DND-41 (cell line): Measurements from ENCODE around the gene ANO2.

Experiments used
- ATAC-seq: fragments of 200-7000 bp; cut with Tn5 transposase; 3 replicates; pipeline ENCODE4 v1.9.1; 2021; ENCODE audit warnings: low read depth; ENCODE audit not compliant: insufficient read depth
- DNase-seq: peaks from one replicate; pipeline ENCODE4 v3.0.0-alpha.2; 2020
- H2AFZ ChIP-seq: 2 replicates; pipeline ENCODE4 v1.6.0; 2012; ENCODE audit warnings: low read depth, low read length
- H3K27ac ChIP-seq: 2 replicates; pipeline ENCODE4 v1.5.1; 2012; ENCODE audit warnings: low read length, inconsistent platforms
- H3K27me3 ChIP-seq: fragments of 200-600 bp; sonication (generic); 2 replicates; pipeline ENCODE4 v1.6.0; 2012; ENCODE audit warnings: low read length, mild to moderate bottlenecking, inconsistent platforms; ENCODE audit not compliant: insufficient read depth, poor library complexity
- H3K36me3 ChIP-seq: 2 replicates; pipeline ENCODE4 v1.5.1; 2012; ENCODE audit warnings: low read length, inconsistent platforms; ENCODE audit not compliant: insufficient read depth
- H3K4me1 ChIP-seq: 2 replicates; pipeline ENCODE4 v1.5.1; 2012; ENCODE audit warnings: mild to moderate bottlenecking, low read length; ENCODE audit not compliant: insufficient read depth
- H3K4me2 ChIP-seq: 2 replicates; pipeline ENCODE4 v1.6.0; 2012; ENCODE audit warnings: mild to moderate bottlenecking, moderate library complexity, low read length, inconsistent platforms; ENCODE audit not compliant: insufficient read depth
- H3K4me3 ChIP-seq, 2 experiments: fragments of 200-600 bp in 1 of 2; shearing (Covaris generic) in 1 of 2; 2 replicates each; pipeline ENCODE4 v1.5.1; 2012 to 2016; ENCODE audit warnings: inconsistent platforms in 2 of 2, low read length in 2 of 2, mild to moderate bottlenecking in 2 of 2, low read depth in 1 of 2, moderate library complexity in 1 of 2
- H3K79me2 ChIP-seq: 2 replicates; pipeline ENCODE4 v1.6.0; 2012; ENCODE audit warnings: low read length, inconsistent platforms; ENCODE audit not compliant: insufficient read depth
- H3K9ac ChIP-seq: 2 replicates; pipeline ENCODE4 v1.6.0; 2012; ENCODE audit warnings: low read depth, mild to moderate bottlenecking, inconsistent platforms, low read length, moderate library complexity
- H3K9me3 ChIP-seq: 2 replicates; pipeline ENCODE4 v1.5.1; 2012; ENCODE audit warnings: low read length, moderate library complexity, mild to moderate bottlenecking, inconsistent platforms; ENCODE audit not compliant: insufficient read depth, severe bottlenecking
- H4K20me1 ChIP-seq: 2 replicates; pipeline ENCODE4 v1.6.0; 2012; ENCODE audit warnings: low read length; ENCODE audit not compliant: insufficient read depth
- CTCF ChIP-seq: IDR thresholded peaks from 2 replicates; pipeline ENCODE4 v1.5.1; 2012; ENCODE audit warnings: borderline replicate concordance, low read length, moderate library complexity, mild to moderate bottlenecking; ENCODE audit not compliant: poor library complexity, severe bottlenecking; ENCODE audit errors: extremely low read depth
- EZH2 ChIP-seq: IDR thresholded peaks from 3 replicates; pipeline ENCODE4 v1.6.1; 2012; ENCODE audit warnings: borderline replicate concordance, low read depth, mild to moderate bottlenecking, moderate library complexity, low read length, inconsistent platforms; ENCODE audit not compliant: severe bottlenecking

ANO2 gene

GRCh38 chr12:5632453-5632852 is 312.6 kb downstream of the ANO2 start:
- H3K79me2 ChIP-seq = no peaks in the 10 kb centered on the region
- no peaks in the 10 kb centered on the region for H3K4me1 ChIP-seq
- H3K27me3 ChIP-seq = peaks cover 14% of the 10 kb centered on the region
- no peak overlapping the region for H3K9ac ChIP-seq
- H4K20me1 ChIP-seq = peaks cover 5% of the 10 kb centered on the region; the same call in 1 of the 2 replicates
- no peak overlapping the region for H3K27ac ChIP-seq
- TF ChIP-seq CTCF (no peak), EZH2 (no peak)
- no peak overlapping the region for H3K4me2 ChIP-seq
- H3K9me3 ChIP-seq = no peaks in the 10 kb centered on the region
- no peaks in the 10 kb centered on the region for H3K36me3 ChIP-seq
- no peak overlapping the region for H3K4me3 ChIP-seq
- DNase-seq (no peak), ATAC-seq (no peak)
- H2AFZ ChIP-seq = no peak overlapping the region

GRCh38 chr12:5631497-5631896 is 313.6 kb downstream of the ANO2 start:
- Histone ChIP-seq H3K4me3 (no peak overlapping the region), H2AFZ (no peak overlapping the region), H3K27ac (no peak overlapping the region), H4K20me1 (peaks cover 5% of the 10 kb centered on the region; the same call in 1 of the 2 replicates), H3K9ac (no peak overlapping the region), H3K36me3 (no peaks in the 10 kb centered on the region), H3K4me2 (no peak overlapping the region), H3K4me1 (no peaks in the 10 kb centered on the region), H3K27me3 (peaks cover 14% of the 10 kb centered on the region), H3K79me2 (no peaks in the 10 kb centered on the region), H3K9me3 (no peaks in the 10 kb centered on the region)
- DNase-seq = no peak
- ATAC-seq = no peak
- TF ChIP-seq CTCF (no peak), EZH2 (no peak)

GRCh38 chr12:5630726-5631125 is 314.3 kb downstream of the ANO2 start:
- ATAC-seq (no peak), DNase-seq (no peak)
- no peak for TF ChIP-seq EZH2
- TF ChIP-seq CTCF = no peak
- no peak overlapping the region for H3K4me2 ChIP-seq
- H3K27me3 ChIP-seq = peaks cover 14% of the 10 kb centered on the region
- no peaks in the 10 kb centered on the region for H3K4me1 ChIP-seq
- H3K4me3 ChIP-seq = no peak overlapping the region
- H3K79me2 ChIP-seq = no peaks in the 10 kb centered on the region
- H4K20me1 ChIP-seq = peaks cover 5% of the 10 kb centered on the region; the same call in 1 of the 2 replicates
- H3K36me3 ChIP-seq = no peaks in the 10 kb centered on the region
- H3K27ac ChIP-seq = no peak overlapping the region
- no peaks in the 10 kb centered on the region for H3K9me3 ChIP-seq
- no peak overlapping the region for H3K9ac ChIP-seq
- H2AFZ ChIP-seq = no peak overlapping the region

- H2AFZ ChIP-seq = no peak overlapping the region
- peaks cover 5% of the 10 kb centered on the region; the same call in 1 of the 2 replicates for H4K20me1 ChIP-seq
- no peaks in the 10 kb centered on the region for H3K9me3 ChIP-seq
- no peak overlapping the region for H3K4me2 ChIP-seq
- no peaks in the 10 kb centered on the region for H3K4me1 ChIP-seq
- H3K9ac ChIP-seq = no peak overlapping the region
- H3K27ac ChIP-seq = no peak overlapping the region
- no peaks in the 10 kb centered on the region for H3K36me3 ChIP-seq
- H3K4me3 ChIP-seq = no peak overlapping the region
- DNase-seq (no peak), ATAC-seq (no peak)
- no peaks in the 10 kb centered on the region for H3K79me2 ChIP-seq
- no peak for TF ChIP-seq CTCF
- no peak for TF ChIP-seq EZH2
- peaks cover 14% of the 10 kb centered on the region for H3K27me3 ChIP-seq
These were observed 316.6 kb downstream of the ANO2 start for GRCh38 chr12:5628501-5628900.
